Neutrophil (primary cell): ENCODE results near the gene WDR38.

Source experiments
- H3K27ac ChIP-seq: fragments of 200-600 bp; sonication (generic); 2 replicates; pipeline ENCODE4 v1.5.1; 2016; ENCODE audit warnings: mild to moderate bottlenecking, moderate library complexity
- H3K27me3 ChIP-seq: fragments of 200-600 bp; sonication (generic); 2 replicates; pipeline ENCODE4 v1.6.0; 2016; ENCODE audit warnings: mild to moderate bottlenecking
- H3K36me3 ChIP-seq: fragments of 200-600 bp; sonication (generic); 2 replicates; pipeline ENCODE4 v1.5.1; 2017
- H3K4me1 ChIP-seq, 2 experiments: fragments of 200-600 bp in 1 of 2; sonication (generic) in 1 of 2; 1 replicate in 1 of 2; 2 replicates in 1 of 2; pipeline versions ENCODE4 v1.5.1 to v1.6.1; 2013 to 2016; ENCODE audit warnings: low read depth in 1 of 2, low read length in 1 of 2, mild to moderate bottlenecking in 1 of 2, moderate library complexity in 1 of 2; ENCODE audit not compliant: control insufficient read depth in 1 of 2, insufficient read depth in 1 of 2
- H3K4me3 ChIP-seq, 2 experiments: fragments of 200-600 bp in 1 of 2; sonication (generic) in 1 of 2; 1 replicate in 1 of 2; 2 replicates in 1 of 2; pipeline ENCODE4 v1.5.1; 2013 to 2016; ENCODE audit warnings: low read depth in 1 of 2, low read length in 1 of 2, mild to moderate bottlenecking in 1 of 2, moderate library complexity in 1 of 2
- H3K9me3 ChIP-seq: fragments of 200-600 bp; sonication (generic); 2 replicates; pipeline ENCODE4 v1.5.1; 2016
- CTCF ChIP-seq: fragments of 200-600 bp; sonication (generic); IDR thresholded peaks from 2 replicates; pipeline ENCODE4 v1.5.1; 2016; ENCODE audit warnings: antibody characterized with exemption

Gene WDR38

GRCh38 chr9:124890179-124890578 is 36.9 kb downstream of the WDR38 start:
- H3K4me3 ChIP-seq, result no peak overlapping the region
- H3K36me3 ChIP-seq, result peaks cover 95% of the 10 kb centered on the region
- H3K27me3 ChIP-seq, result no peaks in the 10 kb centered on the region
- no peak overlapping the region for H3K27ac ChIP-seq
- no peaks in the 10 kb centered on the region for H3K9me3 ChIP-seq
- peaks cover 6 to 12% of the 10 kb centered on the region in 2 experiments for H3K4me1 ChIP-seq
- no peak for TF ChIP-seq CTCF

- no peak overlapping the region for H3K4me3 ChIP-seq
- no peak for TF ChIP-seq CTCF
- no peak overlapping the region for H3K27ac ChIP-seq
- H3K4me1 ChIP-seq, result peaks cover 6 to 8% of the 10 kb centered on the region in 2 experiments
- H3K36me3 ChIP-seq, result peaks cover 90% of the 10 kb centered on the region
- no peaks in the 10 kb centered on the region for H3K9me3 ChIP-seq
- no peaks in the 10 kb centered on the region for H3K27me3 ChIP-seq
These were observed 40.9 kb downstream of the WDR38 start for GRCh38 chr9:124894035-124894740.

GRCh38 chr9:124894741-124895170 is 41.5 kb downstream of the WDR38 start:
- Histone ChIP-seq H3K27ac (no peak overlapping the region), H3K36me3 (peaks cover 90% of the 10 kb centered on the region), H3K4me3 (no peak overlapping the region)

GRCh38 chr9:124897570-124898460 is 44.6 kb downstream of the WDR38 start:
- Histone ChIP-seq H3K4me1 (no peaks in the 10 kb centered on the region), H3K4me3 (no peak overlapping the region), H3K36me3 (peaks cover 78% of the 10 kb centered on the region), H3K27me3 (no peaks in the 10 kb centered on the region), H3K9me3 (no peaks in the 10 kb centered on the region), H3K27ac (no peak overlapping the region)
- no peak for TF ChIP-seq CTCF

More at GRCh38 chr9:124894741-124895170, 41.5 kb downstream of the WDR38 start:
- H3K27me3 ChIP-seq, result no peaks in the 10 kb centered on the region
- H3K4me1 ChIP-seq, result peaks cover under 1 to 3% of the 10 kb centered on the region in 2 experiments
- H3K9me3 ChIP-seq, result no peaks in the 10 kb centered on the region
- TF ChIP-seq CTCF, result no peak

- H3K27ac ChIP-seq, result no peak overlapping the region
These were observed 46.6 kb downstream of the WDR38 start for GRCh38 chr9:124899845-124900244.

More at GRCh38 chr9:124899845-124900244, 46.6 kb downstream of the WDR38 start:
- H3K9me3 ChIP-seq, result no peaks in the 10 kb centered on the region
- no peaks in the 10 kb centered on the region for H3K27me3 ChIP-seq
- peaks cover 68% of the 10 kb centered on the region for H3K36me3 ChIP-seq
- no peaks in the 10 kb centered on the region for H3K4me1 ChIP-seq
- no peak for TF ChIP-seq CTCF
- no peak overlapping the region for H3K4me3 ChIP-seq
